Neural progenitor cell (in vitro differentiated cells): ENCODE measurements around the gene GSTT2.

Experiments used
- CTCF ChIP-seq: fragments of 200-600 bp; sonication (generic); IDR thresholded peaks from 2 replicates; pipeline ENCODE4 v1.5.1; 2017; ENCODE audit warnings: antibody characterized with exemption, mild to moderate bottlenecking
- EZH2phosphoT487 ChIP-seq: fragments of 200-600 bp; sonication (generic); IDR thresholded peaks from 2 replicates; pipeline ENCODE4 v1.6.1; 2017; ENCODE audit warnings: antibody characterized with exemption

- TF ChIP-seq CTCF = no peak
- TF ChIP-seq EZH2phosphoT487 = no peak
These were observed 47.5 kb downstream of the GSTT2 start for GRCh38 chr22:24027389-24027975.
